OCI-LY3 (cell line): Measurements from ENCODE around the gene SDF2L1.

Experiments
- CTCF ChIP-seq: fragments of 200-600, 300-600 bp; sonication (generic); IDR thresholded peaks from 2 replicates; pipeline ENCODE4 v1.5.1; 2014; ENCODE audit warnings: antibody characterized with exemption, low read length, low read depth
- EZH2phosphoT487 ChIP-seq: fragments of 200-600 bp; shearing (Covaris generic); IDR thresholded peaks from 2 replicates; pipeline ENCODE4 v1.6.1; 2018; ENCODE audit warnings: antibody characterized with exemption, mixed run types, low read depth

GRCh38 chr22:21685164-21685513, 43.0 kb downstream of the SDF2L1 start:
- TF ChIP-seq CTCF (no peak), EZH2phosphoT487 (no peak)
